HS-27A (cell line): ENCODE results near the gene DFFB.
"Not testable (repeated sequence)": the region's sequence is repeated elsewhere in the genome, so short reads cannot be mapped to it uniquely, and the experiment has no call there.

Experiments
- DNase-seq: peaks from one replicate; pipeline ENCODE4 v3.0.0-alpha.2; 2012; ENCODE audit warnings: low read depth, missing footprints

The DFFB gene

GRCh38 chr1:3856923-3857790 lies at the start of gene DFFB, which contains the start of gene CEP104:
TSS of gene DFFB (plus strand) at chr1:3857476. CDS start at chr1:3857604, 128 bp downstream.
TSS of gene CEP104 (minus strand) at chr1:3857211. CDS start at chr1:3852407, 4,804 bp downstream.
- peak; percentile 81 for DNase-seq

GRCh38 chr1:3807769-3808168 lies 49.5 kb upstream of the DFFB start:
- no peak for DNase-seq

GRCh38 chr1:3809680-3810079 lies 47.6 kb upstream of the DFFB start:
- DNase-seq = no peak

DNA sequence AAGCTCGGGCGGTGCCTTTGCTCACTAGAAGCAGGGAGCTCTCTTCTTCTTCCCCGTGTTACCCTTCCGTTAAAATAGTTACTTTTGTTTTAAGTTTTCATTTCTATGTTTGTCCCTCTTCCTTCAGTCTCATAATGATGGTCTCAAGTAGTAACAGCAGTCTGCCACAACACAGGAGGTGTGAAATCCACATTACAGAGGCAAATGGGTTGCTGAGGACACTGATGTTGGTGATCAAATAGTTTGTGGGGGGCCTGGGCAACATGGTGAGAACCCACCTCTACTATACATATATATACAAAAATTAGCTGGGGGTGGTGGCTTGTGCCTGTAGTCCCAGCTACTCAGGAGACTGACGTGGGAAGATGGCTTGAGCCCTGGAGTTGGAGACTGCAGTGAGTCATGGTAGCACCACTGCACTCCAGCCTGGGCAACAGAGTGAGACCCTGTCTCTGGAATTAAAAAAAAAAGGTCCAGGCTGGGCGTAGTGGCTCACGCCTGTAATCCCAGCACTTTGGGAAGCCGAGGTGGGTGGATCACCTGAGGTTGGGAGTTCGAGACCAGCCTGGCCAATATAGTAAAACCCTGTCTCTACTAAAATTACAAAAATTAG lies 47.0 kb upstream of the DFFB start:
- not testable (repeated sequence) for DNase-seq

DNA sequence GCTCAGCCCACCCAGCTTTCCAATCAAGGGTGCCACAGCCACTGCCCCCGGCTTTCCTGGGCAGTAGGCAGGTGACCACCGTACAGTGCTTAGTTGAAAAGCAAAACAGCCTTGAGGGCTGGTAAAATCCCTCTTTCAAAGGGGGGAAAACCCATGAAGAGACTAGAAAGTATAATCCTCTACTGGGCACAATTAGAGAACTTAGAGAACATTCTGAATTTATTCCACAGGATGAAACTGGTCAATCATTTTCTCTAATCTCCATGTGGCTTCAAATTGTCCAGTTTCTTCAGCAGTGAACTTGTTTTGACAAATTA lies 45.7 kb upstream of the DFFB start:
- no peak for DNase-seq

DNA sequence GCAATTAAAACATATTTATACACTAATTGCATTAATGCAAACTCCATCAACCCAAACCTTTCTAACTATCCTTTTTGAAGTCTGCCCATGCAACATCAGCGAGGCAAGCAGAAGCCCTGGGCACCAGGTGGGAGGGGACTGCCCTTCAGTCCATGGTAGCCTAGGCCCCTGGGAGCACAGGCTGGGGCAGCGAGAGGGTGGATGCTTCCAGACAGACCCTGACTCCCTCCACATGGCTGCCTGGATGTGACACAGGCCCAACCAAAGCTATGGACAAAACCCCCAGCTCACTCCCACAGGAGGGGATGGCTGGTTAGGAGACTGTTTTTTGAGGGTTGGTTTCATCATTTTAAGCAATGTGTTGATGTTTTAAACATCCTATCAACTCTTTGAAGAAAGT lies 43.2 kb upstream of the DFFB start:
- DNase-seq = no peak

GRCh38 chr1:3814771-3815561 lies 42.3 kb upstream of the DFFB start:
- no peak for DNase-seq

GRCh38 chr1:3816331-3817137 lies 40.7 kb upstream of the DFFB start:
- no peak for DNase-seq

GRCh38 chr1:3817138-3817740 lies 40.0 kb upstream of the DFFB start:
- DNase-seq = no peak

GRCh38 chr1:3817821-3818597 lies 39.3 kb upstream of the DFFB start:
- DNase-seq = no peak

GRCh38 chr1:3819771-3820200 lies 37.5 kb upstream of the DFFB start:
- no peak for DNase-seq

GRCh38 chr1:3820316-3820715 lies 37.0 kb upstream of the DFFB start:
- no peak for DNase-seq

- DNase-seq = no peak
These were observed 36.3 kb upstream of the DFFB start for GRCh38 chr1:3821004-3821403.

DNA sequence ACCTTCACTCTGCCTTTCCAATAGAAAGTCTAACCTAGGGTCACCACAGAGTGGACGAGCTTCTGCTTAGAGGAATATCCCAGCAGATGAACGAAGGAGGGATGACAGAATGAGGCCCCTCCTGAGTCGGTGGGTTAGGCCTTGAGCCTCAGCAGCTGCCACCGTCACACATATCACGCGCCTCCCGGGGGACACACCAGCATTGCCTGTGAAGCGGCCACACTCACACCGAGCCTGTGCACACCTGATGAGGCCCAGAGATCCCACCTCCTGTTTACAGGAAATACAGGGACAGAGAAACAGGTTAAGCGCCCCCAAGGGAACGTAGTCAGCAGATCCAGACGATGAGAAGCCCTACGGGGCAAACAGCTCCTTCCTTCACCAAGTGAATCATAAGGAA lies 35.8 kb upstream of the DFFB start:
- DNase-seq = no peak

GRCh38 chr1:3821908-3822307 lies 35.4 kb upstream of the DFFB start:
- DNase-seq = no peak

DNA sequence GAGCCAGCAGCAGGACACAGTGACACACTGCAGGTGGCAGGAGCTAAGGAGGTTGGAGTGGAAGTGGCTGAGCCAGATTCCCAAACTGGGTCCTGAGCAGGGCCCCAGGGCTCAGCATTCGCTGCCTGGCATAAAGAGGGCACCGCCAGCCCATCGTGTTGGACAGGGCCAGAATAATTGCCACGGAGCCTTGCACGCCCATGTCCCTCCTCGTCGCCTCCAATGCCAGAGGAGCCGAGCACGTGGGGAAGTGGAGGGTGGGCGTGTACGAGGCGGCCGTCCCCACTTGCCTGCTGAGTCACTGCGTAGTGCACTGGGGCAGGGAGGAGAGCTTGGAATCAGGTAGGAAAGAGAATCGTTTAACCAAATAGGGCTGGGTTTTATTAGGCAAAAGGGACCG lies 34.9 kb upstream of the DFFB start:
- DNase-seq = no peak

DNA sequence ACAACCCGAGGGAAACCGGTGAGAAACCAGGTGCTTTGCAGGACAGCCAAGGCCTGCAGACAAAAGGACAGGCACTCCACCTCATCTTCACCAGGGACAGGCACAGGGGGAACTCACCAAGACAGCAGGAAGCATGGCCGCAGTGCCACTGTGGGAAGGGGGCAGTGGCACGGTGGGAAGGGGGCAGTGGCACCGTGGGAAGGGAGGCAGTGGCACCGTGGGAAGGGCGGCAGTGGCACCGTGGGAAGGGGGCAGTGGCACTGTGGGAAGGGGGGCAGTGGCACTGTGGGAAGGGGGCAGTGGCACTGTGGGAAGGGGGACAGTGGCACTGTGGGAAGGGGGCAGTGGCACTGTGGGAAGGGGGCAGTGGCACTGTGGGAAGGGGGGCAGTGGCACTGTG lies 32.6 kb upstream of the DFFB start:
- DNase-seq = no peak

DNA sequence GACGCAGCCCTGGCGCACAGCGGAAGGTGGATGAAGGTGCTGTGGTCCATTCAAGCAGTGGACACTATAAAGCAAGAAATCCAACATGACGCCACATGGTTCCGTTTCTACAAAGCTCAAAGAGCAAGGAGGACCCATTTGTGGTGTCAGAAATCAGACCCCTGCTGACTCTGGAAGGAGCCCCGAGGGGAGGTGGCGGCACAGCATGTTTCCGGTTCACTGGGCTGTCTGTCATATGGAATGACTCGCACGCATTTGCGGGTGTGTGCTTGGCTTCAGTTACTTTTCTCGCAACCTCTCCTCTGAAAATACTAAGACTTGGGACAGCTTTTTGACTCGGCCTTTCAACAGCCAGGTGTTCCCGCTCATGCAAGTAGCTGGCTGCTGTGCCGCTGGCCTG lies 31.9 kb upstream of the DFFB start:
- DNase-seq = no peak

DNA sequence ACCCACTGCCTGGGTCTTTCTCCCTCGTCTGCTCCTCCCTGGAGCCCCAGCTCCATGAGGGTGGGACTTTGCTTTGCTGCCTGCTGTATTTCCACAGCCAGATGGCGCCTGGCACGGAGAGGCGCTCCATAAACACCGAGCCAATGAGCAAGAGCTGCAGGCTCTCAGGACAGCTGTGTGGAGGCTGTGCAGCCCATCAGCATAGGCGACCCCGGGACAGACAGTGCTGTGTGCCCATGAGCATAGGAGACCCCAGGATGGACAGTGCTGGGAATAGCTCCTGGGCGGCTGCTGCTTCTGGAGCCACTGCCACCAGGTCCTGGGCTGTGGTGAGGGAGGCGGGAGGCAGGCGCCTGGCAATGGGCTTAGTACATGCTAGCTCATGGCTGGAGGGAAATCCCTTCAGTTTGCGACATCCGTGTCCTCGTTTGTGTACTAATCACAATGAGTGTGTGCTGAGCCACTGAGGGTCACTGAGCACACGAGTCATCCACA lies 29.4 kb upstream of the DFFB start:
- no peak for DNase-seq

- no peak for DNase-seq
These were observed 28.9 kb upstream of the DFFB start for GRCh38 chr1:3828391-3828790.

- DNase-seq = no peak
These were observed 25.6 kb upstream of the DFFB start for GRCh38 chr1:3831689-3832088.
